HG03135 (cell line): ENCODE data around the gene GTF2IRD2.
A peak's percentile ranks its signal among the peaks of the same experiment; 100 is the strongest.
"Not testable (repeated sequence)": the region's sequence is repeated elsewhere in the genome, so short reads cannot be mapped to it uniquely, and the experiment has no call there.

Source experiments
- ATAC-seq: cut with Tn5 transposase; IDR thresholded peaks from one replicate; pipeline ENCODE4 v1.9.1; 2021; ENCODE audit warnings: mild to moderate bottlenecking, moderate library complexity; ENCODE audit not compliant: unreplicated experiment

Gene GTF2IRD2

GRCh38 chr7:74788369-74789150 is 62.8 kb downstream of the GTF2IRD2 start:
- peak; percentile 87 for ATAC-seq

GRCh38 chr7:74783595-74783994 is 67.8 kb downstream of the GTF2IRD2 start:
- ATAC-seq = not testable (repeated sequence)

- ATAC-seq = not testable (repeated sequence)
Observed at GRCh38 chr7:74781746-74782145, 69.7 kb downstream of the GTF2IRD2 start.

GRCh38 chr7:74779053-74779452 is 72.4 kb downstream of the GTF2IRD2 start:
- ATAC-seq = not testable (repeated sequence)

- not testable (repeated sequence) for ATAC-seq
Observed at GRCh38 chr7:74775111-74775510, 76.3 kb downstream of the GTF2IRD2 start.

- ATAC-seq = peak; percentile 80
Observed at GRCh38 chr7:74773760-74774750, 77.3 kb downstream of the GTF2IRD2 start, which contains the start of gene NCF1. Gene NCF1 (plus strand): TSS chr7:74774011. CDS start chr7:74774032, 21 bp downstream.

GRCh38 chr7:74772093-74772492 is 79.3 kb downstream of the GTF2IRD2 start:
- ATAC-seq = not testable (repeated sequence)

- ATAC-seq = not testable (repeated sequence)
Observed at GRCh38 chr7:74770062-74770461, 81.3 kb downstream of the GTF2IRD2 start.

- not testable (repeated sequence) for ATAC-seq
Observed at GRCh38 chr7:74766991-74767390, 84.4 kb downstream of the GTF2IRD2 start.

- ATAC-seq = not testable (repeated sequence)
Observed at GRCh38 chr7:74766509-74766908, 84.9 kb downstream of the GTF2IRD2 start.

- peak; percentile 25 for ATAC-seq
Observed at GRCh38 chr7:74765205-74765918, 86.0 kb downstream of the GTF2IRD2 start.

GRCh38 chr7:74758982-74759381 is 92.4 kb downstream of the GTF2IRD2 start:
- ATAC-seq = not testable (repeated sequence)

- ATAC-seq = not testable (repeated sequence)
Observed at GRCh38 chr7:74758268-74758667, 93.1 kb downstream of the GTF2IRD2 start.

- ATAC-seq = not testable (repeated sequence)
Observed at GRCh38 chr7:74756673-74757072, 94.7 kb downstream of the GTF2IRD2 start.

- not testable (repeated sequence) for ATAC-seq
Observed at GRCh38 chr7:74753921-74754482, 97.4 kb downstream of the GTF2IRD2 start.
